SK-N-MC (cell line): ENCODE data around the gene STPG1.

Experiments
- DNase-seq: peaks from one replicate; pipeline ENCODE4 v3.0.0-alpha.2; 2011; ENCODE audit warnings: low read depth, low spot score
- H3K27ac ChIP-seq: fragments of 200-600 bp; sonication (generic); 2 replicates; pipeline ENCODE4 v1.5.1; 2016; ENCODE audit warnings: mixed run types
- H3K36me3 ChIP-seq: fragments of 200-600 bp; sonication (generic); 2 replicates; pipeline ENCODE4 v1.6.1; 2017; ENCODE audit warnings: antibody characterized with exemption, low read length, mixed read lengths; ENCODE audit not compliant: insufficient read depth
- H3K4me3 ChIP-seq: fragments of 200-600 bp; sonication (generic); 2 replicates; pipeline ENCODE4 v1.5.1; 2016
- H3K9ac ChIP-seq: fragments of 200-600 bp; sonication (generic); 2 replicates; pipeline ENCODE4 v1.8.0; 2017; ENCODE audit warnings: mixed run types, mixed read lengths; ENCODE audit not compliant: insufficient read length
- H3K9me3 ChIP-seq: fragments of 200-600 bp; sonication (generic); 2 replicates; pipeline ENCODE4 v1.6.1; 2017; ENCODE audit warnings: low read depth, mild to moderate bottlenecking, antibody characterized with exemption, low read length, moderate library complexity, mixed read lengths
- EZH2 ChIP-seq: fragments of 200-600 bp; sonication (generic); IDR thresholded peaks from one replicate; pipeline ENCODE4 v1.6.1; 2017; ENCODE audit warnings: antibody characterized with exemption
- FOXP2 ChIP-seq: optimal IDR thresholded peaks from 2 replicates; pipeline ENCODE3; 2011; ENCODE audit warnings: mild to moderate bottlenecking, moderate library complexity; ENCODE audit not compliant: insufficient read depth; ENCODE audit errors: extremely low read length, control extremely low read depth
- POLR2AphosphoS5 ChIP-seq: IDR thresholded peaks from 2 replicates; pipeline ENCODE4 v1.6.1; 2012; ENCODE audit warnings: mild to moderate bottlenecking, low read depth, low read length, borderline replicate concordance

STPG1 gene

DNA sequence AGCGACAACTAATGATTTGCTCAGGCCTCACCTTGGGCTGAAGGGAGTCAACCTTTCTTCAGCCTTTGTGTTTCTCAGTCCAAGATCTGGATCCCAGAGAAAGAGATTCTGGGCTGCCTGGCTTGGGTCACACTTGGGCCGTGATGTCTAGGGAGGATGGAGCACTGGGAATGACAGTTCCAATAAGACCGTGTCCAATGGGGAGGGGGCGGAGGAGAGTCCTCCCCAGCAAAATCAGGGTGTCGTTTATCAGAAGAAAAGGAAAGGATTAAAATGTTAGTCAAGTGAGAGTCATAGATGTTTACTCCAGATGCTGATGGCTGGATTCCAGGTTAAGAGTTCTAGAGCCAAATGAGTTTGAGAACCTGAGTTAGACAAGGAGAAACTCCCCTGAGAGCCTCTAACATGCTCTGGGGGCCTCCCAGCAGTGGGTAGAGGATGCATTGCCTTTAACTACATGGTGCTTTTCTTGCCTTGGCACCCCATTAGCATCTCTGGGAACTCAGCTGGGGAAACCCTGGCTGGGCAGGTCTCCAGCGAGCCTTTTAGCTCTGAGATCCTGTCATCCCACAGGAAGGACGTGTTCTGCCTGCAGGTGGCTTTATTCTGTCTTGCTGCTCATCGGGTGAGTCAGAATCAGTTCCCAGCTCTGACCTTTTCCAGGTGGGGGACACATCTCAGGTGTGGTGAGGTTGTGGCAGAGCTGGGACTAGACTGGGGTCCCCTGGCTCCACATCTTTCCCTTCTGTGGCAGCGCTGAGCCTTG, 24.2 kb upstream of the STPG1 start:
- no peak for DNase-seq
- H3K9ac ChIP-seq = no peak overlapping the region
- H3K36me3 ChIP-seq = no peaks in the 10 kb centered on the region
- no peak overlapping the region for H3K27ac ChIP-seq
- TF ChIP-seq FOXP2 (no peak), POLR2AphosphoS5 (no peak), EZH2 (no peak)
- H3K9me3 ChIP-seq = no peaks in the 10 kb centered on the region
- no peak overlapping the region for H3K4me3 ChIP-seq

DNA sequence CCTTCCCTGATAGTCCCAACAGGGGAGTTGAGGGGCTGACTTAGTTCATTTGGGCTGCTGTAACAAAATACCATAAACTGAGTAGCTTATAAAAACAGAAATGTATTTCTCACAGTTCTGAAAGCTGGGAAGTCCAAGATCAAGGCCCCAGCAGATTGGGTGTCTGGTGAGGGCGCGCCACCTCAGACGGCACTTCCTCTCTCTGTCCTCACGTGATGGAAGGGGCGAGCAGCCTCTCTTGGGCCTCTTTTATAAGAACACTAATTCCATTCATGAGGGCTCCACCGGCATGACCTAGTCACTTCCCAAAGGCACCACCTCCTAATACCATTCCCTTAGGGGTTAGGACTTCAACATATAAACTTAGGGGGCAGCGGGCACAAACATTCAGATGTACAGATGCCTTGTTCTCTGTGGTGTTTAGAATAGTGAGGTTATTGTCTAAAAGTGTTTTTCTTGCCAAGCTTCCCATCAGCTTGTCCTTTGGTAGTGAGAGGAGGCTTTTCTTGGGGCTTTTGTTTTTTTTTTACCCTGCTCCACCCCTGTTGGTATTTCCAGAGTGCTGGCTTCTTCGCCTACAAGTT, 22.3 kb upstream of the STPG1 start:
- TF ChIP-seq POLR2AphosphoS5 (no peak), FOXP2 (no peak), EZH2 (no peak)
- Histone ChIP-seq H3K4me3 (no peak overlapping the region), H3K27ac (no peak overlapping the region), H3K9ac (no peak overlapping the region), H3K9me3 (no peaks in the 10 kb centered on the region), H3K36me3 (no peaks in the 10 kb centered on the region)
- no peak for DNase-seq

DNA sequence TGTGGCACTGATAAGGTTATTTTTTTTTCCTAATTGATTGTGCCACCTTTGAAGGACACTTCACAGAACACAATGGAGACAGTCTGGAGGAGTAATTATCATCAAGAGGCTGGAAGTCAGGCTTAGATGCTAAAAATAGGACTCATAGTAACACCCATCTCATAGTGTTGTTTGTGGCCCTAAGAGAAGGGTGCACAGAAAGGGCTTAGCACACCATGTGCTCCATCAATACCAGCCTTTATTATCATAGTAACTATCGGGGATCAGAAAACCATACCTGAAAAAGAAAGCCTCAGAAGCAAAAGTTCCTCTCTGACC, 13.9 kb upstream of the STPG1 start:
- H3K9ac ChIP-seq = no peak overlapping the region

GRCh38 chr1:24426744-24427544, 13.4 kb upstream of the STPG1 start:
- Histone ChIP-seq H3K9me3 (no peaks in the 10 kb centered on the region), H3K9ac (no peak overlapping the region), H3K36me3 (no peaks in the 10 kb centered on the region), H3K27ac (no peak overlapping the region), H3K4me3 (no peak overlapping the region)
- TF ChIP-seq POLR2AphosphoS5 = no peak
- TF ChIP-seq EZH2 = no peak
- DNase-seq = no peak

More for the DNA sequence above, 13.9 kb upstream of the STPG1 start:
- H3K4me3 ChIP-seq = no peak overlapping the region
- no peak for DNase-seq
- H3K9me3 ChIP-seq = no peaks in the 10 kb centered on the region
- H3K27ac ChIP-seq = no peak overlapping the region
- no peaks in the 10 kb centered on the region for H3K36me3 ChIP-seq
- no peak for TF ChIP-seq EZH2
- no peak for TF ChIP-seq POLR2AphosphoS5
- TF ChIP-seq FOXP2 = no peak

DNA sequence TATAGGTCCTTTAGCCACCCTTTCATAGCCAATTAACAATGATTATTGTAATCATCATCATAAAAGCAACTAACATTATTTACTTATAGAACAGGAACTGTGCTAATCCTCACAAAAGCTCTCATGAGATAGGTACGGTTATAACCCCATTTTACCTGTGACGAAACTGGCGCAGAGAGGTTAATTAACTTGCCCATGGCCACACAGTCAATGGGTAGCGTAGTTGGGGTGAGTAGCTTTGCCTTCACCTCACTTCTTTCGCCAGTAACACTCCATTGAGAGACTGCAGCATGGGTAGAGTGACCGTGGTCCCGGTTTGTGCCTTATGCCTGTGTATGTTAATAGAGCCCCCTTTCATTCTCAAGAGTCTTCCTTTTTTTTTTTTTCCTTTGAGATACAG, 12.3 kb upstream of the STPG1 start:
- DNase-seq = no peak
- H3K9ac ChIP-seq = no peak overlapping the region
- H3K9me3 ChIP-seq = no peaks in the 10 kb centered on the region
- H3K27ac ChIP-seq = no peak overlapping the region
- H3K4me3 ChIP-seq = no peak overlapping the region
- H3K36me3 ChIP-seq = no peaks in the 10 kb centered on the region
- TF ChIP-seq POLR2AphosphoS5 = no peak
- no peak for TF ChIP-seq EZH2
- TF ChIP-seq FOXP2 = no peak

- no peak for DNase-seq
- H3K9me3 ChIP-seq = no peaks in the 10 kb centered on the region
- no peaks in the 10 kb centered on the region for H3K36me3 ChIP-seq
- H3K27ac ChIP-seq = no peak overlapping the region
- H3K9ac ChIP-seq = no peak overlapping the region
- H3K4me3 ChIP-seq = no peak overlapping the region
- TF ChIP-seq EZH2 (no peak), POLR2AphosphoS5 (no peak), FOXP2 (no peak)
Observed at GRCh38 chr1:24425441-24425840, 11.9 kb upstream of the STPG1 start.

DNA sequence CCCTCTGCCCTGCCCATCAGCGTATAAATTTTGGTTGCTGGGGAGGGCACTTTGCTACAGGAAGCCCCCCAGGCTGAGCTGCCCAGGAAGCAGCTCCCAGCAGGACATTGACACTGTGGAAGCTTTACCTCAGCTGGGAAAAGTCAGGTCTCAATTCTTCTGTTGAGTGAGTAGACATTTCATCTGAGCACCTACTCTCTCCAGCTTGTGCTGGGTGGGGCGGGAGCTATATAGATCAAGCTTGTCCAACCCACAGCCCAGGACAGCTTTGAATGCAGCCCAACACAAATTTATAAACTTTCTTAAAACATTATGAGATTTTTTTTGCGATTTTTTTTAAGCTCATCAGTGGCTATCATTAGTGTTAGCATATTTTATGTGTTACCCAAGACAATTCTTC, 11.4 kb upstream of the STPG1 start:
- no peak for DNase-seq
- Histone ChIP-seq H3K9ac (no peak overlapping the region), H3K27ac (no peak overlapping the region), H3K36me3 (no peaks in the 10 kb centered on the region), H3K4me3 (no peak overlapping the region), H3K9me3 (no peaks in the 10 kb centered on the region)
- TF ChIP-seq POLR2AphosphoS5 (no peak), FOXP2 (no peak), EZH2 (no peak)

DNA sequence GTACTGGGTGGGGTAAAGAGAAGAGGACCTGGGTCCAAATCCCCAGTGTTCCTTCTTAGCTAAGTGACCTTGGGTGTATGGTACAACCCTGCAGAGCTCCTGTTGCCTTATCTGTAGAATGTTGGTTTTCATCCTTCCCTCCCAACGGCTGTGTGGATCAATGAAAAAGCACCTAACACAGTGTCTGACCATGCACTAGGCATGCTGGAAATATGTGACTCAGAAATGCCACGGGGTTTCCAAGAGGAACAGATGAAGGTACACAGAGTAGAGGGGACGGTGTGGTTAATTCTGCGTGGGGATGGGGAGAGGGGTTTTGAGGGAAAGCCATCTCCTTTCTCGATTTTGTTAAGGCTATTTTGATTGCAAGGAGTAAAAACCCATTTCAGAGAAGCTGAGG, 10.6 kb upstream of the STPG1 start:
- no peak for DNase-seq
- H3K9me3 ChIP-seq = no peaks in the 10 kb centered on the region
- no peak overlapping the region for H3K27ac ChIP-seq
- no peak overlapping the region for H3K4me3 ChIP-seq
- TF ChIP-seq FOXP2 (no peak), EZH2 (no peak), POLR2AphosphoS5 (no peak)
- H3K9ac ChIP-seq = no peak overlapping the region
- no peaks in the 10 kb centered on the region for H3K36me3 ChIP-seq

DNA sequence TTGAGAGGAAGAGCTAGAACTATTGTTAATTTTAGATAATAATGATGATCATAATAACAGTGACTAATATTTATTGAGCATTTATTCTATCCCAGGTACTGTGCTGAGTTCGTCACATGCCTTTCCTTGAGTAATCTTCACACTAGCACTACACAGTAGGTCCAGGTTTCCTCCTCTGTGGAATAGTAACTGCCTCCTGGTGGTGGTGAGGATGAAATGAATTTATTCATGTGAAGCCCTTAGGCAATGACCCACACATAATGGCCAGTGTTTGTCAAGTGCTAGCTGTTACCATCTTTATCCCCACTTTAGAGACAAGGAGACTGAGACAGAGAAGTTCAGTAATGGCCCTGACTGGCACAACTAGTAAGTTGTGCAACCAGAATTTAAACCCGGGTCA, 7.9 kb upstream of the STPG1 start:
- no peak overlapping the region for H3K27ac ChIP-seq
- TF ChIP-seq POLR2AphosphoS5 = no peak
- TF ChIP-seq FOXP2 = no peak
- TF ChIP-seq EZH2 = no peak
- no peak for DNase-seq

More for the DNA sequence above, 7.9 kb upstream of the STPG1 start:
- H3K9me3 ChIP-seq = no peaks in the 10 kb centered on the region
- H3K4me3 ChIP-seq = no peak overlapping the region
- H3K9ac ChIP-seq = no peak overlapping the region
- H3K36me3 ChIP-seq = no peaks in the 10 kb centered on the region
